ENCODE measurements around the gene WDR7.

WDR7 gene

GRCh38 chr18:56851774-56852173 is 200.6 kb downstream of the WDR7 start:
- peak overlapping the region; percentile 61 for H3K4me2 ChIP-seq (ENCODE audit: low read depth, low read length)
- H4K20me1 ChIP-seq (ENCODE audit: insufficient read depth, low read length) = no peaks in the 10 kb centered on the region
- H3K4me1 ChIP-seq (ENCODE audit: low read length) = peaks cover 23% of the 10 kb centered on the region
- no peaks in the 10 kb centered on the region for H3K27me3 ChIP-seq (replicated peaks; ENCODE audit: insufficient read depth, low read length)
- peak overlapping the region; percentile 75; the same call in 1 of the 2 replicates for H2AFZ ChIP-seq (ENCODE audit: low read length)
- peak overlapping the region; percentile 66 for H3K27ac ChIP-seq (ENCODE audit: low read length)
- H3F3A ChIP-seq (ENCODE audit: insufficient read depth, low read length) = peaks cover 7% of the 10 kb centered on the region; the same call in 1 of the 2 replicates
- no peaks in the 10 kb centered on the region for H3K9me2 ChIP-seq (replicated peaks; ENCODE audit: insufficient read depth, low read length)
- peak; percentile 61 for DNase-seq
- peak overlapping the region; percentile 14; the same call in 1 of the 2 replicates for H3K9ac ChIP-seq (ENCODE audit: low read length)
- no peaks in the 10 kb centered on the region for H3K9me3 ChIP-seq (replicated peaks; ENCODE audit: insufficient read depth, low read length)
- no peaks in the 10 kb centered on the region for H3K79me2 ChIP-seq (ENCODE audit: low read length)
- no peak for TF ChIP-seq EZH2 (optimal IDR thresholded peaks at IDR 0.05; ENCODE audit: low read depth, low read length)
- TF ChIP-seq CTCF (IDR thresholded peaks at IDR 0.05; ENCODE audit: low read length) = no peak
- TF ChIP-seq EZH2phosphoT487 (IDR thresholded peaks at IDR 0.05; ENCODE audit: low read length) = no peak
- no peak overlapping the region for H3K4me3 ChIP-seq (ENCODE audit: low read length)
- no peaks in the 10 kb centered on the region for H3K36me3 ChIP-seq (replicated peaks; ENCODE audit: insufficient read depth, low read length)

GRCh38 chr18:56853961-56854360 is 202.8 kb downstream of the WDR7 start:
- peaks cover 7% of the 10 kb centered on the region; the same call in 1 of the 2 replicates for H3F3A ChIP-seq (ENCODE audit: insufficient read depth, low read length)
- H3K4me2 ChIP-seq (ENCODE audit: low read depth, low read length) = no peak overlapping the region
- H3K27me3 ChIP-seq (replicated peaks; ENCODE audit: insufficient read depth, low read length) = no peaks in the 10 kb centered on the region
- no peaks in the 10 kb centered on the region for H3K36me3 ChIP-seq (replicated peaks; ENCODE audit: insufficient read depth, low read length)
- no peaks in the 10 kb centered on the region for H3K79me2 ChIP-seq (ENCODE audit: low read length)
- H2AFZ ChIP-seq (ENCODE audit: low read length) = no peak overlapping the region
- TF ChIP-seq CTCF (IDR thresholded peaks at IDR 0.05; ENCODE audit: low read length) = no peak
- TF ChIP-seq EZH2phosphoT487 (IDR thresholded peaks at IDR 0.05; ENCODE audit: low read length) = no peak
- no peak for TF ChIP-seq EZH2 (optimal IDR thresholded peaks at IDR 0.05; ENCODE audit: low read depth, low read length)
- peaks cover 23% of the 10 kb centered on the region for H3K4me1 ChIP-seq (ENCODE audit: low read length)
- H3K9me3 ChIP-seq (replicated peaks; ENCODE audit: insufficient read depth, low read length) = no peaks in the 10 kb centered on the region
- no peak for DNase-seq
- H4K20me1 ChIP-seq (ENCODE audit: insufficient read depth, low read length) = no peaks in the 10 kb centered on the region
- no peak overlapping the region for H3K4me3 ChIP-seq (ENCODE audit: low read length)
- H3K9ac ChIP-seq (ENCODE audit: low read length) = no peak overlapping the region
- no peaks in the 10 kb centered on the region for H3K9me2 ChIP-seq (replicated peaks; ENCODE audit: insufficient read depth, low read length)
- H3K27ac ChIP-seq (ENCODE audit: low read length) = no peak overlapping the region

- Histone ChIP-seq H3K9me2 (replicated peaks; ENCODE audit: insufficient read depth, low read length) (no peaks in the 10 kb centered on the region), H4K20me1 (ENCODE audit: insufficient read depth, low read length) (no peaks in the 10 kb centered on the region), H3K36me3 (replicated peaks; ENCODE audit: insufficient read depth, low read length) (no peaks in the 10 kb centered on the region), H3K4me2 (ENCODE audit: low read depth, low read length) (no peak overlapping the region), H3K4me3 (ENCODE audit: low read length) (no peak overlapping the region), H3K9me3 (replicated peaks; ENCODE audit: insufficient read depth, low read length) (no peaks in the 10 kb centered on the region), H3K9ac (ENCODE audit: low read length) (no peak overlapping the region), H3K27ac (ENCODE audit: low read length) (no peak overlapping the region), H2AFZ (ENCODE audit: low read length) (no peak overlapping the region), H3K27me3 (replicated peaks; ENCODE audit: insufficient read depth, low read length) (no peaks in the 10 kb centered on the region), H3K79me2 (ENCODE audit: low read length) (no peaks in the 10 kb centered on the region), H3F3A (ENCODE audit: insufficient read depth, low read length) (no peaks in the 10 kb centered on the region), H3K4me1 (ENCODE audit: low read length) (no peaks in the 10 kb centered on the region)
- TF ChIP-seq CTCF (IDR thresholded peaks at IDR 0.05; ENCODE audit: low read length) (no peak), EZH2phosphoT487 (IDR thresholded peaks at IDR 0.05; ENCODE audit: low read length) (no peak), EZH2 (optimal IDR thresholded peaks at IDR 0.05; ENCODE audit: low read depth, low read length) (no peak)
- DNase-seq = no peak
These were observed 210.1 kb downstream of the WDR7 start for GRCh38 chr18:56861244-56861643.
